GM19324 (cell line): ENCODE results near the gene TRIM52.
A peak's percentile ranks its signal among the peaks of the same experiment; 100 is the strongest.
"Not testable (repeated sequence)": the region's sequence is repeated elsewhere in the genome, so short reads cannot be mapped to it uniquely, and the experiment has no call there.

Experiments
- ATAC-seq: cut with Tn5 transposase; IDR thresholded peaks from one replicate; pipeline ENCODE4 v1.9.1; 2021; ENCODE audit warnings: mild to moderate bottlenecking, moderate library complexity; ENCODE audit not compliant: unreplicated experiment, low FRiP score

TRIM52 gene

GRCh38 chr5:181260720-181261319, at the start of gene TRIM52:
Gene TRIM52 (minus strand): TSS chr5:181261143. CDS start chr5:181260813, 330 bp downstream.
- peak; percentile 82 for ATAC-seq

- not testable (repeated sequence) for ATAC-seq
These were observed 26.4 kb upstream of the TRIM52 start for GRCh38 chr5:181287331-181287730.

- ATAC-seq: not testable (repeated sequence)
These were observed 25.2 kb upstream of the TRIM52 start for GRCh38 chr5:181285962-181286705.

GRCh38 chr5:181283841-181284755, 23.2 kb upstream of the TRIM52 start:
- ATAC-seq: not testable (repeated sequence)

GRCh38 chr5:181283347-181283746, 22.4 kb upstream of the TRIM52 start:
- no peak for ATAC-seq

GRCh38 chr5:181282874-181283273, 21.9 kb upstream of the TRIM52 start:
- no peak for ATAC-seq

- ATAC-seq: not testable (repeated sequence)
These were observed 21.5 kb upstream of the TRIM52 start for GRCh38 chr5:181282415-181282814.

GRCh38 chr5:181281984-181282316, 21.0 kb upstream of the TRIM52 start:
- no peak for ATAC-seq

GRCh38 chr5:181281077-181281983, 20.4 kb upstream of the TRIM52 start:
- no peak for ATAC-seq

- ATAC-seq: no peak
These were observed 19.4 kb upstream of the TRIM52 start for GRCh38 chr5:181280251-181280762.

GRCh38 chr5:181273433-181273744, 12.4 kb upstream of the TRIM52 start:
- ATAC-seq: not testable (repeated sequence)

- no peak for ATAC-seq
These were observed 10.1 kb upstream of the TRIM52 start for GRCh38 chr5:181271081-181271480.

- ATAC-seq: not testable (repeated sequence)
These were observed 7.0 kb upstream of the TRIM52 start for GRCh38 chr5:181267907-181268306.

GRCh38 chr5:181267291-181267904, 6.5 kb upstream of the TRIM52 start:
- ATAC-seq: not testable (repeated sequence)

- ATAC-seq: no peak
These were observed 4.2 kb upstream of the TRIM52 start for GRCh38 chr5:181265092-181265671.

GRCh38 chr5:181263633-181264032, 2.7 kb upstream of the TRIM52 start:
- ATAC-seq: no peak

GRCh38 chr5:181261320-181262049, 542 bp upstream of the TRIM52 start:
- ATAC-seq: peak; percentile 61

- no peak for ATAC-seq
These were observed 796 bp downstream of the TRIM52 start for GRCh38 chr5:181259974-181260719.
